Lung (tissue), 12 donors: ENCODE measurements around the gene KCNIP4. TPM values are rescaled to one million over a fixed set of nuclear protein-coding genes. Genes with fewer than 3 reads are reported as not detected.

Source experiments
- ATAC-seq: fragments of 200-7000 bp; cut with Tn5 transposase; one replicate; pipeline ENCODE4 v1.9.1; 2020; ENCODE audit warnings: moderate number of reproducible peaks; ENCODE audit not compliant: insufficient read depth, low FRiP score
- DNase-seq, 3 donors: peaks; one replicate each; pipeline ENCODE4 v3.0.0-alpha.2; 2013 to 2017
- H3K27ac ChIP-seq, 2 donors: one replicate each; pipeline ENCODE4 v1.5.1; 2013; ENCODE audit warnings: mild to moderate bottlenecking in 2 of 2, moderate library complexity in 2 of 2, control low read depth in 1 of 2, inconsistent platforms in 1 of 2, low read depth in 1 of 2, low read length in 1 of 2
- H3K27me3 ChIP-seq, 3 donors: one replicate each; pipeline ENCODE4 v1.5.1; 2013; ENCODE audit warnings: low read length in 2 of 3; ENCODE audit not compliant: control insufficient read depth in 3 of 3, insufficient read depth in 3 of 3
- H3K36me3 ChIP-seq, 4 donors: one replicate each; pipeline ENCODE4 v1.5.1; 2013; ENCODE audit warnings: low read length in 4 of 4, mild to moderate bottlenecking in 1 of 4, moderate library complexity in 1 of 4; ENCODE audit not compliant: control insufficient read depth in 4 of 4, insufficient read depth in 4 of 4
- H3K4me1 ChIP-seq, 5 donors: one replicate each; pipeline ENCODE4 v1.5.1; 2013; ENCODE audit warnings: low read length in 5 of 5, mild to moderate bottlenecking in 2 of 5, moderate library complexity in 1 of 5; ENCODE audit not compliant: control insufficient read depth in 5 of 5, insufficient read depth in 5 of 5
- H3K4me3 ChIP-seq: one replicate; pipeline ENCODE4 v1.5.1; 2013; ENCODE audit warnings: mild to moderate bottlenecking, control low read depth, moderate library complexity
- H3K9ac ChIP-seq, 2 donors: one replicate each; pipeline ENCODE4 v1.5.1; 2013; ENCODE audit warnings: low read length in 2 of 2, control low read depth in 1 of 2; ENCODE audit not compliant: insufficient read depth in 1 of 2
- H3K9me3 ChIP-seq, 4 donors: one replicate each; pipeline ENCODE4 v1.5.1; 2013; ENCODE audit warnings: low read length in 3 of 4, mild to moderate bottlenecking in 1 of 4, moderate library complexity in 1 of 4; ENCODE audit not compliant: control insufficient read depth in 4 of 4, insufficient read depth in 3 of 4
- CTCF ChIP-seq: IDR thresholded peaks from 2 replicates; pipeline ENCODE4 v1.5.1; 2012; ENCODE audit warnings: mild to moderate bottlenecking; ENCODE audit errors: control extremely low read depth, extremely low read depth
- WGBS, 2 donors: extraction: QIAGEN DNeasy Blood & Tissue Kit; methylation state at CpG; one replicate each; pipeline ENCODE4 v1.1.7; 2013; 5-methylcytosine and 5-hydroxymethylcytosine counted together
- polyA plus RNA-seq, 2 donors: library from polyadenylated mRNA; stranded (reverse); fragments of 200-250 nt; gene quantifications; one replicate each; pipeline ENCODE4 v1.2.1, GENCODE V29; 2013
- total RNA-seq, 2 donors: library from RNA; depleted of rRNA in 1 of 2; stranded (reverse); fragments of >200 nt in 1 of 2; gene quantifications; one replicate each; pipeline ENCODE4 v1.2.1, GENCODE V29; 2014 to 2021
- donor health status: control.
- donor health status: control.
- donor health status: Bipolar disorder and iron deficiency.
- donor health status: healthy.
- donor health status: DM: yes; HTN: yes; CAD: no.

The KCNIP4 gene
- total and polyA plus RNA-seq, 4 donors: 0.11 TPM; not detected in 3

- Histone ChIP-seq H3K27ac (no peak overlapping the region), H3K9ac (no peak overlapping the region), H3K4me3 (no peak overlapping the region), H3K9me3 (no peaks in the 10 kb centered on the region), H3K36me3 (no peaks in the 10 kb centered on the region), H3K27me3 (no peaks in the 10 kb centered on the region), H3K4me1 (no peaks in the 10 kb centered on the region)
- TF ChIP-seq CTCF: no peak
- no peak for DNase-seq
- WGBS, 2 donors: 83 to 90% methylated on average over 8 of the region's 8 CpGs
- no peak for ATAC-seq
Observed at GRCh38 chr4:21869978-21870745, 78.4 kb downstream of the KCNIP4 start.

- 89 to 95% methylated on average over 2 of the region's 2 CpGs for WGBS, 2 donors
- DNase-seq: no peak
- H3K36me3 ChIP-seq: no peaks in the 10 kb centered on the region
Observed at GRCh38 chr4:21864686-21865085, 83.9 kb downstream of the KCNIP4 start.

GRCh38 chr4:21862917-21863316 is 85.7 kb downstream of the KCNIP4 start:
- Histone ChIP-seq H3K9me3 (no peaks in the 10 kb centered on the region), H3K36me3 (no peaks in the 10 kb centered on the region), H3K27me3 (no peaks in the 10 kb centered on the region), H3K4me3 (no peak overlapping the region), H3K27ac (no peak overlapping the region), H3K4me1 (no peaks in the 10 kb centered on the region), H3K9ac (no peak overlapping the region)
- TF ChIP-seq CTCF: no peak
- ATAC-seq (no peak), DNase-seq (no peak)
- WGBS, 2 donors: 87 to 92% methylated on average over 3 to 5 of the region's 6 CpGs

More at GRCh38 chr4:21864686-21865085, 83.9 kb downstream of the KCNIP4 start:
- Histone ChIP-seq H3K4me1 (no peaks in the 10 kb centered on the region), H3K9me3 (no peaks in the 10 kb centered on the region), H3K9ac (no peak overlapping the region), H3K27ac (no peak overlapping the region), H3K4me3 (no peak overlapping the region), H3K27me3 (no peaks in the 10 kb centered on the region)
- no peak for ATAC-seq
- TF ChIP-seq CTCF: no peak
